Putamen (tissue), 1 donor: Measurements from ENCODE around the gene LPXN.
A peak's percentile ranks its signal among the peaks of the same experiment; 100 is the strongest.

ENCODE experiments used
- DNase-seq: peaks from one replicate; pipeline ENCODE4 v3.0.0-alpha.2; 2016; ENCODE audit warnings: low spot score

LPXN gene

DNA sequence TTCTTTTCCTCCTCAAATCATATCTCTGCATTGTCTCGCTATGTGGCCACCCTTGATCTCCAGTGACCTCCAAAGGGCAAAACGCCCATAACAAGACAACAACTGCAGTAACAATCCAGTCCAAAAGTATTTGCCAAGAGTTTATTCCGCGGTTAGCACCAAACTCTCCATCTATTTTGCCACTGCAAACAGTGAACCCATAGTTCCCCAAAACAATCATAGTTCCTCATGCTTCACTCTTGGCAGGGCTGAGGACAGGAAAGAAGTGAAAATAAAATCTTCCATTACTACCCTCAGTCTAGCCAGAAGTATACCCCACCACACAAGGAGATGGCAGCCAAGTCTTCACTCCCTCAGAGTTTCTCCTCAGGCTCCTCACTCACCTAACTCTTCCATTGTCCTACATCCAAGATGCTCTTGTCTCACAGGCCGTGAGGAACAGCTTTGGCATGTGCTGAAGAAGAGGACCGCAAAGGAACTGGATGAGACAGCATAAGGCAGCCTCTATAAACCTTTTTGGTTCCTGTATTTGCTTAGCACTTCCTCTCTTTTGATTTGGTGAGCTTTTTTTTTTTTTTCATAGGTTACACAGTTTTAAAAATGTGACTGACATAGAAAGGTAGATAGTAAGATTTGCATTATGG, at the start of gene LPXN:
Gene LPXN, minus strand, starts transcription at position 480 of the 644 bp plus-strand sequence. Its CDS starts 84 bp downstream, at position 396.
- peak; percentile 69 for DNase-seq

DNA sequence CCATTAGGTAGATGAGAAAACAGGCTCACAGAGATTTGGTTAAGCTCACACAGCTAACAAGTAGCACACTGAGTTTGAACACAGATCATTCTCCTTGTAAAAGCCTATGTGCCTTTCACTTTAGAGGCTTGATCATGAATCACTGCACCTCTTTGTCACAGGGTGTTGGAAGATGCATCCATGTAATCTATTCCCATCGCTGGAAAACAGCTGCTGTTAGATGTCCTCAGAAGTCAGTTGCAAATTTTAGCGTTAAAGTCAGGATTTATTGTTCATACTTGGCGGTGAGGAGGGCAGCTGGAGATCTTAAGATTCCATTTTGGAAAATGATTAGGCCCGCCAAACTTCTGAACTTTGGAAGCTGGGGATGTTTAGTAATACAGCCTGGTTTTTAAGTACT, 49.4 kb upstream of the LPXN start:
- DNase-seq = no peak

DNA sequence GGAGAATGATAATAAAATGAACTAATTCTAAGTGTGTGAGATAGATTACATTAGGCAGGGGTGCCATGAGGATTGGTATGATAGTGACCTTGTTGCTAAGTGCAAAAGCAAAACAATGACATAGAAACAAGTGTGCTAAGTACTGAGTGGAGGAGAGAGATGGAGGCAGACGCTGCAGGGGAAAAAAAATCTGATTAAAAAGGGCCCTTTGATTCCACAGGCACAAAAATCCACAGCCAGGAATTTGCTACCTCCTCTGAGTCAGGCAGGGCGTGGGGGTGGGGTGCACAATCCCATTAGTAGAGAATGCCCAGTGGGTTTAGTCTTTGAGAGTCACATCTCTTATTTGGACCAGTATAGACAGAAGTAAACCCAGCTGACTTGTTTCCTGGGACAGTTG, 46.7 kb upstream of the LPXN start, which contains the start of gene CNTF:
Gene CNTF, plus strand, starts transcription at position 322 of the 400 bp plus-strand sequence. CDS start 88 bp downstream, outside the sequence.
- DNase-seq = no peak

DNA sequence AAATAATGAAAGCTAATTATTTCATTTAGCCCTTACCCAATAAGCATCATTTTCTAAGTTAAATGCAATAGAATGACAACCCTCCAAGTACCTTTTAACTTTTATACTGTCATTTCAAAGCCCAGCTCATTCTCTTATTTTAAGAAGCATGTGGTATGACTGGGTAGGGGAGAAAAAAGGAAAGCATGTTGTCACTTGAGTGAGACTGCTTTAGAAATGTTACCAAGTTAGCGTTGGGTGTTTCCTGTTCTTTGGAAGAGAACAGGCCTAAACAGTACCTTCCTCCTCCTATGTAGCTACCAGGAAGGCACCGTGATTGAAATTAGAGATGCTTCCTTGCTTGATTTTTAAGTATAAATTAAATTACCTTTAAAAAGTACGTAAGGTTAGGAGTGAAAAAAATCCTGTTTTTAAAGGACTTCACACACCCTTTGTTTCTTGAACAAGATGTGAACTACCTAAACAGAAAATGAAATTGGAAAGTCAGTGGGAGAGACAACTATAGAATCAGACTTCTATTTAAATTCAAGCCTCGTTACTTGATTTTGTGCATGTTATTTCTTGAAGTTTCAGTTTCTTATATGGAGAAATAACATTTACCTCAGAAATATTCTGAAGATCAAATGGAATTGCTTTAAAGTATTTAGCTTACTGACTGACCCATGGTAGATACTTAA, 46.1 kb upstream of the LPXN start:
- DNase-seq = no peak

DNA sequence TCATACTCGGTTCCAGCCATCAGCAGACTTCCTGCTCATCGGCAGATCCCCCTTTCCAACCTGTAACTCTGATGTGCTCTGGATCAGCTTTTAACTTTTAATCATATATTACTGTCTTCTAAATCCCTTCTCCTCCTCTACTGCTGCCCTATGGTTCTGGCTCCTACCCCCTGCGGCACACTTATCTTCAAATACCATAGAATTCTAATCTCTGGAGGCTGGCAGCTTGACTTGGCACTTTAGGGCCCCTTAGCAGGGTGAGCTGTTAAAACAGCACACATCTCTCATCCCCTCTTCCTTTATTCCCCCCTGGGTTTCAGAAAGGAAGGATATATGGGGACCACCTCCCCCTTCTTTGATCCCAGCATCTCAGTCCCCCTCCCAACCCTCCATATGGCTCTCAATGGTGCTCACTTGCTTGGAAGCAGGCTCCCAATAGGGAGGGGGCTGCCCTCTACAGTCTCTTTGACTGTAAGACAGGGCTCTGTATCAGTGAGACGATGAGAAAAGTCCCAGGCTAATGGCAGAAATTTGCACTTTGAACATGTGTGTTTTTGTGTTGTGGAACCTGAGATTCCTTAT, 42.4 kb upstream of the LPXN start:
- peak; percentile 29 for DNase-seq

DNA sequence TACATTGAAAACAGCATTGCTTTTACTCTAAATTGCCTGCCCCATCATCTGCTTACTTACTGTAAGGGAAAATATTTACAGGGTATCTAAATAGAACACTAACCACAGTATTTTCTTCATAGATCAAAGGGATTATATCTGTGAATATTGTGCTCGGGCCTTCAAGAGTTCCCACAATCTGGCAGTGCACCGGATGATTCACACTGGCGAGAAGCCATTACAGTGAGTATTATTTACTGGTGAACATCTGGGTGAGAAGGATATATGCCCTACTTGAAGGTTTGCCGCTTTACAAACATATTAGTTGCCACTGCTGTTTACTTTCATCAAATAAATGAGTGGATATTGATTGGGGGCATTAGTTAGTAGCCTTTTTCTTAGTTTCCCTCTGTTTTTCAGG, 40.9 kb upstream of the LPXN start:
- DNase-seq = no peak

DNA sequence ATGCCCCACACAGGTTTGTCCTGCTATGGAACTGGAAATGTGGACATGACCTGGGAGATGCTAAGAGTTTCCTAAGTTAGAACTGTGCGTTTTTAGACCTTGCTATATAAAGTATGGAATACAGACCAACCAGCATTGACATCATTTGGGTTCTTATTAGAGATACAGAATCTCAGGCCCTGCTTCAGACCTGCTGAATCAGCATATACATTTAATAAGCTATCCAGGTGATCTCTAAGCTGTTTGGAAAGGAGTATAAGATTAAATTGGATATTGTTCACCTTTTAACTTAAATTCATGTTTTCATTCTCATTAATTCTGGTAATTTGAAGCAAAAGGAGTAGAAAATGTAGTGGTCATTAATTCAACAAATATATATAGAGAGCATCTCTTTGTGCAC, 39.9 kb upstream of the LPXN start:
- no peak for DNase-seq

DNA sequence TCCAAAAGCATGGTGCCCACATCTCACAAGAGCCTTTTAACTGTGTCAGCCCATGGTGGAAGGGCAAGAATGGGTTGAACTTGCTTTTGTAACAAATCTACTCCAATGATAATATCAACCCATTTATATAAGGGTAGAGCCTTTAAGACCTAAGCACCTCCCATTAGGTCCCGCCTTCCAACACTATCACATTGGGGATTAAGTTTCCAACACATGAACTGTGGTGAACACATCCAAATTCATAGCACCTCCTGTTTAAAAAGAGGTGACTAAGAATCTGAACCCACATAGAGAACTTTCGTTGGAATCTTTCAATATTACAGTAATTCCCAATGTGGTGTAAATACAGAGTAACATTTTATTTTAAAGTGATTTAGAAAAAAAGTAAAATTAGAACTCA, 37.6 kb upstream of the LPXN start:
- DNase-seq = no peak

DNA sequence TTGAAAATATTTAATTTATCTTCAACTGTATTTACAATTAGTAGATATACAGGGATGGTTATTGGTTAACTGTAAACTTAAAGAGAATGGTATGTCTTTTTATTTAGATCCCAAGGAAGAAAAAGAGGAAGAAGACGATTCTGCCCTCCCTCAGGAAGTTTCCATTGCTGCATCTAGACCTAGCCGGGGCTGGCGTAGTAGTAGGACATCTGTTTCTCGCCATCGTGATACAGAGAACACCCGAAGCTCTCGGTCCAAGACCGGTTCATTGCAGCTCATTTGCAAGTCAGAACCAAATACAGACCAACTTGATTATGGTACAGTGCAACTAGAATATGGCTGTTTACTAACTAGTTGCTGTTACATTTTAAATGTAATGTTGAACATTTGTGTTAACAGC, 34.1 kb upstream of the LPXN start:
- no peak for DNase-seq

DNA sequence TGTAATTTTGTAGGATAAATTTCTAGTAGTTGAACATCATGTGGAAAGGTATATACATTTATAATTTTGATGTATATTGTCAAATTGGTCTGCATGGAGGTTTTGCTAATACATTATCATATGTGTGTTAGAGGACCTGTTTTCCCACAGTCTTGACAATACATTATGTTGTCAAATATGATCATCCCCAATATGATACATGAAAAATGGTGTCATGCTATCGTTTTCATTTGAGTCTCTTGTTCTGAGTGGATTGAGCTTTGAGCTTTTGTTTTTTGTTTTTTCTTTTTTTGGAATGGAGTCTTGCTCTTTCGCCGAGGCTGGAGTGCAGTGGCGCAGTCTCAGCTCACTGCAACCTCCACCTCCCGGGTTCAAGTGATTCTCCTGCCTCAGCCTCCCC, 32.7 kb upstream of the LPXN start:
- no peak for DNase-seq

DNA sequence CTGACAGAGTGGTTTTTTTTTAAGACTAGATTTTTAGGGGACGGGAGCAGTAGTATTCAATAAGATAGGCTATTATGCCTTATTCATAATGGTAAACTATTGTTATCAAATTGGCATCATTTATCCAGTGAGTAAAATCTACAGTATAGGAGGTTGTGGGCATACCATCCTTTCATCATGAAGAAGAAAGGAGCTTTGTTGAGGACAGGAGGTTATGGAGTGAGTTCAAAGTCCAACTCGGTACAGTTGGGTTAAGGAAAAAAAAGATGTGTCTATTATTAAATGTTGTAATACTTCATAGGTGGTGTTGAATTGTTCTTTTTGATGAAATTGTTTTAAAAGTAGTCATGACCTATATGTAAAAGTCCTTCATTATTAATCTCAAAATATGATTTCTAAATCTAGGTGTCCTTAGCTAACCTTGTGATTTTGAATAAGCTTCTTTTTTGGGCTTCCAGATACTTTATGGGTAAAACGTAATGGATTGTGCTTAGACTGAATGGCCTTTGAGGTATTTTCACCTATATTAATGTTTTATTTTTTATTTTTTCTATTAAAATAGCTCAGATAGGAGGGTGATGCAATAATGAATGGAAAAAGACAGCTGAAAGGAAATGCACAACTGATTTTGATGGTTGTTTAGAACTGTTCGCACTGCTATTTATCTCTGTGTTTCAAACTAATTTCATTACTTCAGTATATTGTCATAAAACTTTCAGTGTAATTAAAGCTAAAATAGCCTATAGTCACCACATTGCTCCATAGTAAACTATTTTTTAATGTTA, 31.5 kb upstream of the LPXN start:
- no peak for DNase-seq

DNA sequence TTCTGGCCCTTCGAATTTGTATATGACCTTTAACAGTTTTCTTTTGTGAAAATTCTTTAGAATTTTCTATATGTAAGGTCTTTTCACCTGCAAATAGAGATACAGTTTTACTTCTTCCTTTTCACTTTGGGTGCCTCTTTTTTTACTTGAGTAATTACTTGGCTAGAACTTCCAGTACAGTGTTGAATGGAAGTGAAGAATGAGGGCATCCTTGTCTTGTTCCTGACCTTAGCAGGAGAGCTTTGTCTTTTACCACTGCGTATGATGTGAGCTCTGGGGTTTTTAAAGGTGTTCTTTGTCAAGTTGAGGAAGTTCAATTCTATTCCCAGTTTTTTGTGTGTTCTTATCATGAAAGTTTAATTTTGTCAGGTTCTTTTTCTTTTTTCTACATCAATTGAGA, 24.9 kb upstream of the LPXN start:
- no peak for DNase-seq

DNA sequence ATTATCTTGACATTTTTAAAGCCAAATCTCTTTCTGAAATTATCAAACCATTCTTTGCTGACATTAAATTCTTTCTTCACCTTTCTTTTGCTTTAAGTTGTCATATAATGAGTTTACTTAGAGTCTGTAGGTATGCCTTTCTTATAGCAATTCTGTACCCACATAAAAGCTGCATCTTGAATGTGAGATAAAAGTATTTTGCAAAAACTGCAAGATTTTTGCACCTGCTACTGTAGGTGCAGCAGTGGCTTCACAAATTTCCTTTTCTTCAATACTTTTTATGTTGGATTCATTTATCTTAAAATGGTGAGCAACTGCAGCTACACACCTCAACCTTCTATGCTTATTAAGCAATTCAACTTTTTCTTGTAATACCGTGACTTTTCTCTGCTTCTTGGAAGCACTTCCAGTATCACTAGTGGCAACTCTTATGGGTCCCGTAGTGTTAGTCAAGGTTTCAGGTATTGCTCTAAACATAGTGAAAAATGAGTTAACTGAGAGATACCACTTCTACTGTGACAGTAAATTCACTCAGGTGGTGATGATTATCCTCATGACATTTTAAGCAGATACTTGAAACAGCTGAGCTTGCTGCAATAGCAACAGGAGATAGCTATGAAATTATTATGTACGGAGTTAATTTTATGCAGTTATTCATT, 22.0 kb upstream of the LPXN start:
- no peak for DNase-seq

DNA sequence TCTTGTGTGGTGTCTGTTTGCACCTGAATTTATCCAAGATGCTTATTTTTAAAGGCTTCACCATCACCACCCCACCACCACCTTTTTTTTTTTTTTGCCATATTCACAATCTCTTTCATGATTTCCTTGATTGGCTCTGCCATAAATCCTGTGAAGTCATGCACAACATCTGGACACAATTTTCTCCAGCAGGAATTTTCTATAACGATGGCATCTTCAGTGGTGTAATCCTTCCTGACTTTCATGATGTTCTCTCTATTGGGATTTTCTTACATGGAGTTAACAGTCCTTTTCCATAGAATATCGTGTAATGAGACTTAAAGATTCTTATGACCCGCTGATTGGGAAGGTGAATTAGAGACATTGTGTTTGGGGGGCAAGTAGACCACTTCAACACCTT, 21.0 kb upstream of the LPXN start:
- DNase-seq = no peak

DNA sequence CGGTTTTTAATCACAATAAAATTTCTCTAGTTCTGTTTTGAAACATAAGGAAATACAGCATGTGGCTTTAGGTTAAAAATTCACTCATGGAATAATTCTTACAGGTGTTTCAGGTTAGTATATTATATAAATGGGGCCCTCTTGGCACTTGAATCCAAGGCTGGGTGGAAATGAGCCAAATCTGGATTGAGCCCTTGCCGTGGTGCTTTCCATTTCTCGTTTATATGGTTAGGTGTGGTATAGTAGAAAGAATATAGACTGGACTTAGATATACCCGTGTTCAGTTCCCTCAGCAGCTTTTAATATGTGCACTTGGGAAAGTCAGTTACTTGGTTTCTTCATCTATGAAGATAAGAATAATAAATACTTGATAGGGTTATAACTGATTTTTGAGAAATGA, 19.2 kb upstream of the LPXN start:
- no peak for DNase-seq

DNA sequence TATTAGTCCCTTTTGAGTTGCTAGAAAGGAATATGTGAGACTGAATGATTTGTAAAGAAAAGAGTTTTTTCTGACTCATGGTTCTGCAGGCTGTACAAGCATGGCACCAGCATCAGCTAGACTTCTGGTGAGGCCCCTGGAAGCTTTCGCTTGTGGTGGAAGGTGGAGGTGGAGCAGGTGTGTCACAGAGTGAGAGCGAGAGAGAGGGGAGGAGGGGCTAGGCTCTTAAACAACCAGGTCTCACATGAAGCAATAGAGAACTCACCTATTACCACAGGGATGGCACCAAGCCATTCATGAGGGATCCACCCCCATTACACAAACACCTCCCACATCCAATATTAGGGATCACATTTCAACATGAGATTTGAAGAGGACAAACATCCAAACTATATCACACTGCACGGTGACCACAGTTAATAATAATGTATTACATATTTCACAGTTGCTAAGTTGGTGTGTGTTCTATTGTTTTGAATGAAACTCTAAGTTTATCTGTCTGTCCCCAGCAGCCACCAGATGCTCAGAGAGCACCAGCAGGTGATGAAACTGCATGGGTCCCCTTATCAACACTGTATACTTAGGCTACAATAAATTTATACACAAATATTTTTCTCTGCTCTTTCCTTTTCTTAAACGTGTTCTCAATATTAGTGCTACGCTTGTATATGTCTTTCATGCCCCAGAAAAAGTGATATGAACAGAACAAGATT, 17.3 kb upstream of the LPXN start:
- no peak for DNase-seq

DNA sequence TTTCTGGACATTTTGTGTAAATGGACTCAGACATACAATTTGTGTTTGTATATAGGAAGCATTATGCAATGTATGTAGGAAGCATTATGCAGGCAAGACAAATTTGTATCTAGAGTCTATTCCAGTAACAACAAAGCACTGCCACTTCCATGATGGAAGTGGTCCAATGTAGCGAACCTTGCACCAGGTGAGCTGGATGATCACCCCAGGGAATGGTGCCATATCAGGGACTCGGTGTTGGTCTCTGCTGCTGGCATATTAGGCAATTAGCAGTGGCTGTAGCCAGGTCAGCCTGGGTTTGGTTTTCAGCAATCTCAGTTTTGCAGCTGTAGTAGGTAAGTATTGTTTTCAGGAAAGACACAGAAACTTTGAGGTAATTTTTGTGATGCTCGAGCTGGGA, 16.0 kb upstream of the LPXN start:
- DNase-seq = no peak

DNA sequence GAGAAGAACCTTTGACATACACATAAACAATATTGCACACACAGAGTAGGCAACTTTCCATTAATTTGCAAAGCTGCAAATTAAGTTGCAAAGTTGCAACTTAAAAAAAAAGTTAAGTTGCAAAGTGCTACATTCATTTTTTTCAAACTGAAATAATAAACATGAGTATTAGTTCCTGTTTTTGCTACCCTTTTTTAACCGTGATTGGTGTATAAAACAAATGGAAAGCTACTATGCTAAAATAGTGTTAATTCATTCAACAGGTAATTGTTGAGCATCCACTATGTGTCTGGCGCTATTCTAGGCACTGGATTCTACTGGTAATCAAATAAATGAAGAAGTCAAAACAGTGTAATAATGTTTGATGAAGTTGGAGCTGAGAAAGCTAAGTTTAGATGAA, 11.3 kb upstream of the LPXN start:
- no peak for DNase-seq

DNA sequence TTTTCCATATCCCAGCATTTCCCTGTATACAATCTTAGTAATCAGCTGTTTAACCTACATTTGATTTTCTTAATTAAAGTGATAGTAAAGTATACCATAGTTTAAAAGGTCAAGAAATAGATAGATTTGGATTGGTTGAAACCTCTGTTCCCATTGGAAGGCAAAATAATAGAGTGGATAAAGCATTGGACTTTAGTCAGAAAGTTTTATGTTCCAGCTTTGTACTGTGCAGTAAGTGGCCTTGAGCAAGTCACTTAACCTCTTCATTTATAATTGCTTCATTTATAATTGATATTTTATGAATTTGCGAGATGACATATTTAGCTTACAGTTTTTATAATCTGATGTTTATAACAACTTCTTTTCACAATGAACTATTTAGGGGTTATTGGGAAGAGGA, 6.8 kb upstream of the LPXN start:
- DNase-seq = no peak

DNA sequence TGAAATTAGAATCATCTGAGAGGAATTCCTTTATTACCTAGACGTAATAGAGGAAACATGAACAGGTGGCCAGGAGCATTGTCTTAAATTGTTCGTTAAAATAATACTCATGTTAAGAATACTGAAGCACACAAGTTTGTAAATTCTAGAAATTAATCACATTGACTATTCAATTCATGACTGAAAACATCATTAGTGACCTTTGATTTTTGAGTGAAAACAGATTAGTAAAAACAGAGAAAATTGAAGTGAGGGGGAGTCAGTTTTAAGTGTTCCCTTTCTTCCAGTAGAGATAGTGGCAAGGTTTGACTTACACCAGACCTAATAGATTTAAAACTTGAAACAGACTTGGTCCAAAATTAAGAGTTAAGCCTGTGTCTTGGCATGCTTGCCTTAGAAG, 4.7 kb upstream of the LPXN start:
- no peak for DNase-seq
